Stimulated activated CD8-positive, alpha-beta memory T cell treated with anti-CD3 and anti-CD28 coated beads, Interleukin-4, amount 100 ng/mL, for 4 hours (primary cell): Measurements from ENCODE around the gene AHNAK.

Source experiments
- DNase-seq, 2 donors: peaks; one replicate each; pipeline ENCODE4 v3.0.0-alpha.2; 2020; ENCODE audit warnings: low read depth in 2 of 2, low spot score in 1 of 2

AHNAK gene

DNA sequence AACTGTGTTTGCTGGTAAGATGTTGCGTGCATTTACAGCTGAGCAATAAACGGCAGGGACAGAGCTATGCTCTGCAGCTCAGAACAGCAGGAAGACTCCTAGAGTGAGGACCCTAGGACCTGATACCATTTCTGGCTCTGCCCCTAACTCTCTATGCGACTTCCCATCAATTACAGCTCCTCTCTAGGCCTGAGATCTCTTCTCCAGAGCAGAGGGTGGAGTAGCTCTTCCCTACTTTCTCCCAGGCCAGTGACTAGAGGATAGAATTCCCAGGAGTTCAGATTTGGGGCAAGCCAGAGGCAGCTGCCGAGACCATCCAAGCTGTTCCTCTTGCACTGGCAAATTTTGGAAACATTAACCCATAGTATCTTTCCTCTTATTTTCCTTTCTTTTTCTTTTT, 140.6 kb downstream of the AHNAK start:
- DNase-seq: no peak

DNA sequence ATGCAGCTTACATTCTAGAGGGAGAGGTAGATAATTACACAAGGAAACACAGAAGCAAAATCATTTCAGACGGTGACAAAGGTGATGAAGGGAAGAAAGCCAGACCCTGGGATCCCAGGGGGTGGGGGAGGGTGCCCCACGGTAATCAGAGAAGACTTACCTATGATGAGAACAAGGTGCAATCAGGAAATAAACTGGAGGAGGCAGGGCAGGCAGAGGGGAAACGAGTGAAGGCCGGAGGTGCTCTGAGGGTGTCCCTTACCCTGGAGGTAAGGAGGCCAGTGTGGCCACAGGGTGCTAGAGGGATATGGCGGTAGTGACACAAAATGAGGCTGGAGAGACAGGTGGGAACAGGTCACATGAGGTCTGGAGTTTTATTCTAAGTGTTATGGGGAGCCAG, 141.7 kb downstream of the AHNAK start:
- no peak for DNase-seq

GRCh38 chr11:62404435-62404834, 142.2 kb downstream of the AHNAK start:
- DNase-seq: no peak

DNA sequence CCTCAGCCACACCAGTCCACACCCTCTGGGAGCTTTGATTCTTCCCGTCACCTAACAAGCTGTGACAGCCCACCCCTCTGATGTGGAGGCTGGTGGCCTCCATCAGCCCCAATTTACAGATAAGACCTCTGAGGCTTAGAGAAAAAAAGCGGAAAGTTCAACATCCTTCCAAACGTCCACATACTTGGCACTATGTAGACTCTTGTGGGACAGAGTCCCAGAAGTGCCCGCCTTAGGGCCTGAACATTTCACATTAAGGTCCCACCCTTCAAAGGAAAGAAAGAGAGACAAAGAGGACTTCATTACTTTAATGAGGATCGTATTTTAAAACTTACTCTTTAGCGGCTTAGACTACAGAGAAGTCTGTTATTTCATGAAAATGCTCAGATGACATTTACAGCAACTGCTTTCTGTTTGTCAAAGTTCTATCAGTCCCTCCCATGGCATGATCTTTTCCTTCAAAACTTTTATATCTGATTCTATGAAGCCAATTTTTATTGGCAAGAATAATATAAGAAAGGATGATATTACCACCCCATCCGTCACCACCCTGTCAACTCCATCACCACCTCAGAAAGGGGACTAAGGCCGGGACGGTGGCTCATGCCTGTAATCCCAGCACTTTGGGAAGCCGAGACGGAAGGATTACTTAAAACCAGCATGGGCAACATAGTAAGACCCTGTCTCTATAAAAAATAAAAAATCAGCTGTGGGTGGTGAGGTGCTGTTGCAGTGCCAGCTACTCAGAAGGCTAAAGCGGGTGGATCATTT, 143.5 kb downstream of the AHNAK start:
- DNase-seq: no peak

DNA sequence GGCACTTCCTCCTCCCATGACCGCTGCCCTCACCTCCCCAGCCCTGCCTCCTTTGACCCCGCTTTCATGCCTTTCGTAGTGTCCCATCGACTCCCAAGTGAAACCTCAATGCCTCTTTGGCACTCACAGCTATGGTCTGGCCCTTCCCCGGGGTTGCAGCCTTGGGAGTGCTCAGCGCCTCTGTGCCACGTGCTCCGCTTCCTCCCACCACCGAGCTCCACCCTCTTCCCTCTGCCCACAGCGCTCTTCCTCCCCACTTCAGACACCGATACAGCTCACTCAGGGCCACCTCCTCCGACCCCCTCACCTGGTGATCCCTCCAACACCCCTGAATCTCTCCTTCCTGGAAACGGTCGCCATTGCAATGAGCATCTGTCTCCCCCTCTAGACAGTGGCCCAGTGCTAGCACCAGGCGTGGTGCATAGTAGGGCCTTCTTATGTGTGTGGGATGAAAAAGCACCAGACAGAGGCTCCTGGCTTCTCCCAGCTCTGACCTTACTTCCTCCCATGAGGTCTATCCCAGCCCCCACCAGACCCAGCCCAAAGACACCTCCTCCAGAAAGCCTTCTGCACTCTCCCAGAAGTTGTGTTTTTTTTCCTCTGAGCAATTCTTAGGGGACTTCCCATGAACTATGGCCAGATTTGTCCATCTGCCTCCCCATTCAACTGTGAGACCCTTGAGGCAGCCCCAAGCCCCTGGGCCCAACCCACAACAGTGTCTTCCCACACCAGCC, 144.2 kb downstream of the AHNAK start:
- peak; percentile 20 to 29 for DNase-seq

GRCh38 chr11:62401811-62402210, 144.8 kb downstream of the AHNAK start:
- no peak for DNase-seq

DNA sequence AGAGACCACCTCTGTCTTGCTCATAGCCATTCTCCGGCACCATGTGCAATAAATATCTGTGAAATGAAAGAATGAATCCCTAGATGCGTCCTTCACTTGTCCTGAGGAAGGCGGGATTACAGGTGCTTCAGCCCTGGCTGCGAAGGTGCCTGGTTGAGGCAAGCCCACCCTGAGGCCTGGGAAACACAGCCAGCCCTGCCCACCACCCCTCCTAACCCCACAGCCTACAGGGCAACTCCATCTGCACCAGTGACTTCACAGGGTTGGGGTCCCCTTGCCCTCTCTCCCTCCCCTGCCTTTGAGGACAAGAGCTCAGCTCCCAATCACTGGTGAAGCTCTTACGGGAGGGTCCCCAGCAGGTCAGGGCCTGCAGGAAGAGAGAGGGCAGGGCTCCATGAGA, 145.2 kb downstream of the AHNAK start:
- DNase-seq: no peak

- DNase-seq: no peak
Observed at GRCh38 chr11:62400760-62401159, 145.8 kb downstream of the AHNAK start.

- no peak for DNase-seq
Observed at GRCh38 chr11:62400281-62400680, 146.3 kb downstream of the AHNAK start.

- no peak for DNase-seq
Observed at GRCh38 chr11:62399878-62400266, 146.7 kb downstream of the AHNAK start.

DNA sequence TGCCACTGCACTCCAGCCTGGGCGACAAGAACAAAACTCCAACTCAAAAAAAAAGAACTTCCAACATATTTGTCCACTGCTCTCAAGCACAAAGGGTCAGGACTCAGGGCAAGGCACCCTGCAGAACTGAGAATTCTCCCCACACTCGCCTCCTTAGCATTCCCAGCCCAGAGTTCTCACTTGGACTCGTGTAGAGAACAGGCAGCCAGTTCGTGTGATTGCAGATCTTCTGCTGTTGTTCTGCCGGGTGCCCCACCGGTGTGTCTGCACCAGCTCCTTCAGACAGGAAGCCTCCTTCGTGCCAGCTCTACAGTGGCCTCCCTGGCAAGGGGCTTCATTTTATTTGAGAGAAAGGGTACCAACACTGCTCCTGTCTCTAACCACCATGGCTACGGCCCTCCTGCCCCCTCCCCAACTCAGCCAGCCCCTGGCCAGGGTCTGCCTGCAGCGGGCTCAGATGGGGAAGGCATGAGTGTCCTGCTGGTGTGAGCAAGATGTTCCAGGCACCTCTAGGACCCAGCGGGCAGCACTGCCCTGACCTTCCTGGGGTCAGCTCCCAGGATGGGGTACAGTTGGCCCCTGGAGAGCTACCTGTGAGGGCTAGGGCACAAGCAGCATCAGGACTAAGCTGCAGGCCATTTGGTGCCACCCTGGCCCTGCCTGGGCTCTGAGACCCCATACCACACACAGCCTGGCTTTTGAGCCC, 147.3 kb downstream of the AHNAK start:
- no peak for DNase-seq

DNA sequence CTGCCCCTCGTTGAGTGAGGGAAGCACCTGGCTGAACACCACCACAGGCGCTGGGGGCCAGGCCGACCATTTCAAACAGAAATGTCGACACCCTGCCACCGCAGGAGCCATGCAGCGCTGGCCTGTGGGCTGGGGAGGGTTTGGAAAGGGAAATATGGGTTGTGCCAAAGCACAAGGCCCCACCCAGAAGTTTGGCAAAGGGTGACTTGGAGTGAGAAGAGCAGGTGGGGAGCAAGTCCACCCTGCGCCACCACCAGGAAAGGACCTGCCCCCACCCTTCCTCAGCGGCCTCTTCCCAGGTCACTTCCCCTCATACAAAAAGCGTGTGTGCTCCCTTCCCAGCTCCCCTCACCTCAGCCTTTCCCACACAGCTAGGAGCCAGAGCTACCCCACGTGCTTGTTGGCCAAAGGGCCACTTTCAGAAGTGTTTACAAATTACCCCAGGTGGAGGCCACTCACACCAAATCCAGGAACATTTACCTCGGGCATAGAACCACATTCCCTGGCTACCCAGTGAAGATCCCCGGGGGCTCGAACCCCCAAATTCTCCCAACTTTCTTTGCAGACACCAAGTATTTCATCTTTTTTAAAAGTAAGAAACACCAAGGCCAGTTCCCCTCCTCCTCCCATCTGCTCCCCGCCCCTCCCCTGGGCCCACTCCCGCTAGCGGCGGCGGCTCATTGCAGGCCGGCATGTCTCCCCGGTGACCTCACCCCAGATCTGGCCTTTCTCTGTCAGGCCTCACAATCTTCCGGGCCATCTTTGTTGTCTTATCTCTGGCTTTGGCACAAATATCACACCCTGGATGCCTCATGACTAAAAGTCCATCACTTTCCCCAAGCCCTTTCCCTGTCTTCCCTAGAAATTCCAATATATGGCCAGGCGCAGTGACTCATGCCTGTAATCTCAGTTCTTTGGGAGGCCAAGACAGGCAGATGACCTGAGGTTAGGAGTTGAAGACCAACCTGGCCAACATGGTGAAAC, 148.3 kb downstream of the AHNAK start:
- DNase-seq: no peak

DNA sequence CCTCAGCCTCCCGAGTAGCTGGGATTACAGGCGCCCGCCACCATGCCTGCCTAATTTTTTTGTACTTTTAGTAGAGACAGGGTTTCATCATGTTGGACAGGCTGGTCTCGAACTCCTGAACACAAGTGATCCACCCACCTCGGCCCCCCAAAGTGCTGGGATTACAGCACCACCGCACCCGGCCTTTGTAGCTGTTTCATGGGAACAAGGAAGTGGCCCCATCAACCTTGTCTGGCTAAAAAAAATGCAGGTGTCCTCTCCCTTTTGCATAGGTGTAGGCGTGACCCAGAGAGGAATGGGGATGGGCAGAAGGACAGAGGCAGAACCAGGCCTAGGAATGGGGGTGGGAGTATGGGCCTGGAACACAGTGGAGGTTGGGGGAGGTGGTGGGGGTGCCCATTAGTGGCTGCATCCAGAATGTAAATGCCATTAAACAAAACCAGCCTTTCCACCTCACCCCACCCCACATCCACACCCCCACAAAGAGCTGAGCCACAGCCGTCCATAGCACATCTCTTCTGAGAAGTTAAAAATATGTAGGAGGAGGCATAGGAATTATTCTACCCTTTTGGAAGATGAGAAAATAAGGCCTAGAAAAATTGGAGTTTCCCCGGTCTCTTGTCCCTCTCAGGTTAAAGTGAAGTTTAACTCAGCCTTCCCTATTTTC, 150.6 kb downstream of the AHNAK start:
- DNase-seq: no peak

- no peak for DNase-seq
Observed at GRCh38 chr11:62394825-62395538, 151.6 kb downstream of the AHNAK start.

GRCh38 chr11:62393735-62394134, 152.9 kb downstream of the AHNAK start:
- no peak for DNase-seq

DNA sequence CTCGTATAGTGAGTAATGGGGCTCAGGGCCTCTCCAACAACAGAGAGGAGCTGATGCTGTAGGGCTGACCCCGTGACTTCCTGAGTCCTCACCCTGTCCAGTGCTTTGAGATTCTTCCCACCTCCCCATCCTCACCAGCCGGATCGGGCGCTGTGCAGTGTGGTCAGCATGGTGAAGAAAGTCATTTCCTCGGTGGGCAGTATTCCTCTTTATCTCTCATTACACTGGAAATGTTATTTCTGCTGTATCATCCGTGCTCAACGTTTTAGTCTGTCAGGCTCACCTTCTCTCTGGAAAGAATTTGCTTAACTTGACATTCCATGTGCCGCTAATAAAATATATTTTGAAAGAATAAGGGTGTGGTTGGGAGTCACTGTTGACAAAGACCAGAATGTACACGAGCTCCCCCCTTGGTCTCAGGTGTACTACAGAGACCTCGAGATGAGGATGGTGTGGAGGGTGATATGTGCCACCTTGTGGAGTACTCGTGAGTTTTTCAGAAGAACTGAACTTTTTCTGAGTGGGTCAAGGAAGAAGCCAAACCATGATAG, 153.5 kb downstream of the AHNAK start:
- DNase-seq: no peak

GRCh38 chr11:62392506-62392905, 154.1 kb downstream of the AHNAK start:
- no peak for DNase-seq

DNA sequence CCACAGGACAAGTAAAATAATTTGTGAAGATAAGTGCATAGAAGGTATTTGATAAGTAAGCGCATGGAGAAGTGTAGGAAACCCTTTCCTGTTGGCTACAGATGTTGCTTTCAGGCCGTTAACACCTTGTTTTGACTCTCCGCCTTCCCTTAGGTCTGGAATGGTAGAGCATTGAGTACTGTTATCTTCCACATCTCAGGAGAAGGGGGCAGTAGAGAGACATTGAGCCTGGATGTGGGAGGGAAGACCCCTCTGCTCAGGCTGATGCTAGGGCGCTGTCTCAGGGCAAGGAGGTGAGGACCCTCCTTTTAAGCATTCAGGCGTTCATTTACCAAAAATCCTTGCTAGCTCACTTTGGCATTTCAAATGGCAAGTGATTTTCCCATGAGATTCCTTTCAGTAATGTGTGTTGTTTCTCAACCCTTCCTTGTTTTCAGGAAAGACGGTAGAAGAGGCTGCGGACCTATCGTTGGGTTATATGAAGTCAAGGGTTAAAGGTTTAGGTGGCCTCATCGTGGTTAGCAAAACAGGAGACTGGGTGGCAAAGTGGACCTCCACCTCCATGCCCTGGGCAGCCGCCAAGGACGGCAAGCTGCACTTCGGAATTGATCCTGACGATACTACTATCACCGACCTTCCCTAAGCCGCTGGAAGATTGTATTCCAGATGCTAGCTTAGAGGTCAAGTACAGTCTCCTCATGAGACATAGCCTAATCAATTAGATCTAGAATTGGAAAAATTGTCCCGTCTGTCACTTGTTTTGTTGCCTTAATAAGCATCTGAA, 154.8 kb downstream of the AHNAK start:
- no peak for DNase-seq

GRCh38 chr11:62390722-62391121, 155.9 kb downstream of the AHNAK start:
- no peak for DNase-seq
